SK-N-MC (cell line): ENCODE data around the gene HEPHL1.

Source experiments
- DNase-seq: peaks from one replicate; pipeline ENCODE4 v3.0.0-alpha.2; 2011; ENCODE audit warnings: low read depth, low spot score
- H3K27ac ChIP-seq: fragments of 200-600 bp; sonication (generic); 2 replicates; pipeline ENCODE4 v1.5.1; 2016; ENCODE audit warnings: mixed run types
- H3K36me3 ChIP-seq: fragments of 200-600 bp; sonication (generic); 2 replicates; pipeline ENCODE4 v1.6.1; 2017; ENCODE audit warnings: antibody characterized with exemption, low read length, mixed read lengths; ENCODE audit not compliant: insufficient read depth
- H3K4me3 ChIP-seq: fragments of 200-600 bp; sonication (generic); 2 replicates; pipeline ENCODE4 v1.5.1; 2016
- H3K9ac ChIP-seq: fragments of 200-600 bp; sonication (generic); 2 replicates; pipeline ENCODE4 v1.8.0; 2017; ENCODE audit warnings: mixed run types, mixed read lengths; ENCODE audit not compliant: insufficient read length
- H3K9me3 ChIP-seq: fragments of 200-600 bp; sonication (generic); 2 replicates; pipeline ENCODE4 v1.6.1; 2017; ENCODE audit warnings: low read depth, mild to moderate bottlenecking, antibody characterized with exemption, low read length, moderate library complexity, mixed read lengths
- EZH2 ChIP-seq: fragments of 200-600 bp; sonication (generic); IDR thresholded peaks from one replicate; pipeline ENCODE4 v1.6.1; 2017; ENCODE audit warnings: antibody characterized with exemption
- FOXP2 ChIP-seq: optimal IDR thresholded peaks from 2 replicates; pipeline ENCODE3; 2011; ENCODE audit warnings: mild to moderate bottlenecking, moderate library complexity; ENCODE audit not compliant: insufficient read depth; ENCODE audit errors: extremely low read length, control extremely low read depth
- POLR2AphosphoS5 ChIP-seq: IDR thresholded peaks from 2 replicates; pipeline ENCODE4 v1.6.1; 2012; ENCODE audit warnings: mild to moderate bottlenecking, low read depth, low read length, borderline replicate concordance

Gene HEPHL1

DNA sequence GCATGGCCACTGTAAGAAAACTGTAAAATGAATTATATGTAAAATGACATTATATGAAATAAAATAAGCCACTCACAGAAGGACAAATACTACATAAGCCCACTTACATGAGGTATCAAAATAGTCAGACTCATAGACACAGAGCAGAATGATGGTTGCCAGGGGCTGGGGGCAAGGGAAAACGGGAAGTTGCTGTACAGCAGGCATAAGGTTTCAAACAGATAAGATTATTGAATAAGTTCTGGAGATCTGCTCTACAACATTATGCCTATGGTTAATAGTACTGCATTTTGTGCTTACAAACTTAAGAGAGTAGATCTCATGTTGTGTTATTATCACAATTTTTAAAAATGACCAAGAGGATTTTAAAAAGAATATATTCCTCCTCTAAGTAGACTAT, 32.7 kb upstream of the HEPHL1 start:
- H3K27ac ChIP-seq, result no peak overlapping the region
- no peaks in the 10 kb centered on the region for H3K9me3 ChIP-seq
- no peak overlapping the region for H3K9ac ChIP-seq
- DNase-seq, result no peak
- no peak for TF ChIP-seq FOXP2
- no peak for TF ChIP-seq POLR2AphosphoS5
- TF ChIP-seq EZH2, result no peak
- H3K36me3 ChIP-seq, result no peaks in the 10 kb centered on the region
- H3K4me3 ChIP-seq, result no peak overlapping the region

DNA sequence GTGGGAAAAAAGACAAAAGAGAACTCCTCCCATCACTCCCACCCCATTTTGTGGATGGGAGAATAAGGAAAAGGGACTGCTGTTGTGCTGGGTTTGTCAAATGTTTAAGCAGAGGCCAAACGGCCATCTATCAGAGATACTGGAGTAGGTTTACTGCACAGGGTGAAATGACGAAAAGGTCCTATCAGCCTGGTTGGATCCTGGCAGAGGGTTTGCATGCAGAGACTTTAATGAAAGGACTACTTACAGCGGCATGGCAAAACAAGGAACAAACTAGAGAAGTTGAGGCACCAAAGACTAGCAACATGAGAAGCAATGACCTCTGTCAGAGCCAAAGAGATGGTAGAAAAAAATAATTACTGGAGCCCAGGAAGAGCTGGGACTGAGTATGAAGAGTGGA, 32.2 kb upstream of the HEPHL1 start:
- TF ChIP-seq EZH2 (no peak), FOXP2 (no peak), POLR2AphosphoS5 (no peak)
- Histone ChIP-seq H3K36me3 (no peaks in the 10 kb centered on the region), H3K27ac (no peak overlapping the region), H3K9ac (no peak overlapping the region), H3K9me3 (no peaks in the 10 kb centered on the region), H3K4me3 (no peak overlapping the region)
- no peak for DNase-seq

DNA sequence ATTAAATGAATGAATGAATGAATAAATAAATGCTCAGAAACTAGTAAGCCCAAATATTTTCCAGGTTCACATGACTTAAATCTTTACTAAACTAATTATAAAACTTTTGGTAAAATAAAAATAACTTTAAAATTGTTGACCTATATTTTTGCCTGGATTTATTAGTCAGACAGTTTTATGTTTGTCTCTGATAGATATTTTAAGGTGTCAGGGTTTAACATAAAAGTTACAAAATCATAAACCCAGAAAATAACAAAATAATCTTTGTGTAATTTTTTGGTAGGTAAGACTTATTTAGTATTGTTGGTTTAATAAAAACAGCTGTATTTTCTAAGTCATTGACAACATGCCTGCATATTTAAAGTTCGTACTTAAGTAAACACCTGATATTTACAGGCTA, 27.4 kb upstream of the HEPHL1 start:
- H3K9ac ChIP-seq, result no peak overlapping the region
- H3K4me3 ChIP-seq, result no peak overlapping the region
- no peaks in the 10 kb centered on the region for H3K36me3 ChIP-seq
- DNase-seq, result no peak
- TF ChIP-seq POLR2AphosphoS5 (no peak), EZH2 (no peak), FOXP2 (no peak)
- no peaks in the 10 kb centered on the region for H3K9me3 ChIP-seq
- no peak overlapping the region for H3K27ac ChIP-seq

DNA sequence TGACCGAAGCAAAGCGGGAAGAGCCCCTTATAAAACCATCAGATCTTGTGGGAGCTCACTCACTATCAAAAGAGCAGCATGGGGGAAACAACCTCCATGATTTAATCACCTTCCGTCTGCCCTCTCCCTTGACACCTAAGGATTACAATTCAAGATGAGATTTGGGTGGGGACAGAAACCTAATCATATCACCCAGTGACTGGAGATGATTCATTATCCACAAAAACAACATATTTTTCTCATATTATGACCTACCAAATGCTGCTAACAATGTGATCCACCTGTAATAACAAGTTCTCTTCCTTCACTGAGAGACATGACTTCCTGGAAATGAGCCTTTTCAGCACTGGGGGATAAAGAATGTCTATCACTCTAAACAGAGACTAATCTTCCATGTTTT, 23.4 kb upstream of the HEPHL1 start:
- Histone ChIP-seq H3K27ac (no peak overlapping the region), H3K36me3 (no peaks in the 10 kb centered on the region), H3K4me3 (no peak overlapping the region), H3K9me3 (no peaks in the 10 kb centered on the region), H3K9ac (no peak overlapping the region)
- DNase-seq, result no peak
- no peak for TF ChIP-seq FOXP2

DNA sequence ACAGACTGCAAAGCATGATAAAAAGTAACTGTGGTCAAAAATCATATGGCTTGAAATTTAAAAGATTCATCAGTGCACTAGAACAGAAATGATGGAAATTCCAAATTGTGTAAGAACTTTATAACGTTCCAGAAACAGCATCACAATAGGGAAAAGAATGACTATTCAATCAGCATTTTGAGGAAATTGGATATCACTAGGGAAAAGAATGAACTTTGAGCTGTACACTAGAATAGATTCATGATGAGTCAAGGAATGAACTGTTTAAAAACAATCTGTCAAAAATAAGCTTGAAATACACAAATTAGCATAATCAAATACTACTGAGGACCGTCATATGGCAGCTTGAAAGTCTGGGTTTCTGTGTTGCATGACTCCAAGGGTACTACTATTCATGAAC, 20.5 kb upstream of the HEPHL1 start:
- Histone ChIP-seq H3K27ac (no peak overlapping the region), H3K4me3 (no peak overlapping the region), H3K9me3 (no peaks in the 10 kb centered on the region), H3K9ac (no peak overlapping the region), H3K36me3 (no peaks in the 10 kb centered on the region)
- no peak for DNase-seq
- no peak for TF ChIP-seq FOXP2
- TF ChIP-seq EZH2, result no peak
- no peak for TF ChIP-seq POLR2AphosphoS5

DNA sequence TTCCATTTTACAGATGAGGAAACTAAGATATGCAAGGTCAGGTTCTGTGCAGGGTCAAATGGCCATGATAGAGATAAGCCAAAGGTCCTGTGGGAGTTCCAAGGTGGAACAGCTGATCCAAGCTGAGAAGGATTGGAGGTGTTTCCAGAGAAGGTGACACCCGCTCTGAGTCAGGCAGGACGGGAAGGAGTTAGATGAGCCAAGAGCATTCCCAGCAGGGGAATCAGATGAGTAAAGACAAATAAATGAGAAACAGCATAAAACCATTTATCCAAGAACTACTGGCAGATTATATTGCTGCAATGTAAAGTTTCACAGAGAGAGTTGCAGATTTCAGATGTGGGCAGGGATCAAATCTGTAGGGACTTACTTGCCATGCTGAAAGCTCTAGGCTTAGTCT, 18.9 kb upstream of the HEPHL1 start:
- TF ChIP-seq POLR2AphosphoS5 (no peak), FOXP2 (no peak), EZH2 (no peak)
- no peak overlapping the region for H3K27ac ChIP-seq
- DNase-seq, result no peak
- no peak overlapping the region for H3K4me3 ChIP-seq
- no peaks in the 10 kb centered on the region for H3K36me3 ChIP-seq
- H3K9ac ChIP-seq, result no peak overlapping the region
- H3K9me3 ChIP-seq, result no peaks in the 10 kb centered on the region

DNA sequence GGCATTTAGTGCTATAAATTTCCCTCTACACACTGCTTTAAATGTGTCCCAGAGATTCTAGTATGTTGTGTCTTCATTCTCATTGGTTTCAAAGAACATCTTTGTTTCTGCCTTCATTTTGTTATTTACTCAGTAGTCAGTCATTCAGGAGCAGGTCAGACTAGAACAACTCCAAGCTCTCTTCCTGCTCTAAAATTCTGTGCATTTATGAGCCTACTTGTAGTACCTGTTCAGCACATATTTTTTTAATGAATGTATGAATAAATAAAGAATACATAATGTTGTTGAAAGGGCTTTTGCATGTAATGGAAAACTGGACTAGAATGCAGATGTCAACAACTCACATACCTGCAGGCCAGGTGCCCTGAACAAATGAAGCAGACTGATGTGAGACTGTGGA, 13.7 kb upstream of the HEPHL1 start:
- DNase-seq, result no peak
- no peaks in the 10 kb centered on the region for H3K36me3 ChIP-seq
- TF ChIP-seq EZH2 (no peak), FOXP2 (no peak), POLR2AphosphoS5 (no peak)
- H3K4me3 ChIP-seq, result no peak overlapping the region
- H3K9ac ChIP-seq, result no peak overlapping the region
- no peak overlapping the region for H3K27ac ChIP-seq
- no peaks in the 10 kb centered on the region for H3K9me3 ChIP-seq

DNA sequence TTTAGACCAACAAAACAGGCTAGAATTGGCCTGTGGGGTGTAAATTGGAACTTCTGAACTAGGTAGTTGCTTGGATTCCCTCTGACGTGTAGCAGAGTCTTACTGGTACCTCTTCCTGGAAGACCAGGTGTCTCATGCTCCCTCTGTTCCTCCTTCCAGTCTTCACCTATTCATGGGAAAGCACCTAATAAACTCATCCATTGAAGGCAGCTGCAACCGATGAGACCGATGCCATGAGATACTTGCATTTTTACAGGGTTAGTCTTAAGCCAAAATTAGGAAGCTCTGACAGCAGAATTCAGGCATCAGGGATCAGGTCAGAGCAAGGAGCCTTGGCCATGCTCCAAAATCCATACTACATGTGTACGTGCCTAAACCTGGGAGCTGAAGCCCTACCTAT, 13.2 kb upstream of the HEPHL1 start:
- no peak for DNase-seq
- H3K36me3 ChIP-seq, result no peaks in the 10 kb centered on the region
- no peaks in the 10 kb centered on the region for H3K9me3 ChIP-seq
- TF ChIP-seq POLR2AphosphoS5, result no peak
- no peak for TF ChIP-seq EZH2
- TF ChIP-seq FOXP2, result no peak
- no peak overlapping the region for H3K9ac ChIP-seq
- no peak overlapping the region for H3K4me3 ChIP-seq
- H3K27ac ChIP-seq, result no peak overlapping the region

DNA sequence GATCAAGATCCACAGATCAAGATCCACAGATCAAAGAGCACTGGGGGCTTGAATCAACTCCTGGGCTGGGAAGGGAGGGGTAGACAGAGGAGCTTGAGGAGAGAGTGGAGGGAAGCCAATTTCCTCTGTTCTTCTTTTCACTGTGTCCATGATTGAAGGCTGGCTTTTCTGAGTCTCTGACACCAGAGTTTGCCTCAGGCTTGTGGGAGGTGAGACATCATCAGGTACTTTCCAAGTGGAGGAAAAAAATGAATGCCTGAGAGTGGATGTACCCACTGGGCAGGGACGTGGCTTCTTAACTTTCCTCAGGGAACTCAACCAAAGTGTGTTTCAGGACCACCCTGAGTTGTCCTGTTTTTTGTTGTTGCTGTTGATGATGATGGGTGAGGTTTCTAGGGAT, 11.0 kb upstream of the HEPHL1 start:
- Histone ChIP-seq H3K27ac (no peak overlapping the region), H3K9ac (no peak overlapping the region), H3K4me3 (no peak overlapping the region), H3K36me3 (no peaks in the 10 kb centered on the region), H3K9me3 (no peaks in the 10 kb centered on the region)
- TF ChIP-seq POLR2AphosphoS5 (no peak), FOXP2 (no peak), EZH2 (no peak)
- DNase-seq, result no peak
